ENCODE measurements around the gene AQP5.

The AQP5 gene

GRCh38 chr12:49966511-49967041, 4.9 kb downstream of the AQP5 start:
- DNase-seq = no peak

GRCh38 chr12:49967042-49967776, 5.5 kb downstream of the AQP5 start:
- peak; percentile 87 to 89 for DNase-seq

- DNase-seq = no peak
These were observed 6.1 kb downstream of the AQP5 start for GRCh38 chr12:49967777-49968250.

- no peak for DNase-seq
These were observed 6.8 kb downstream of the AQP5 start for GRCh38 chr12:49968471-49968870.

GRCh38 chr12:49969027-49969426, 7.4 kb downstream of the AQP5 start:
- no peak for DNase-seq

- no peak for DNase-seq
These were observed 8.2 kb downstream of the AQP5 start for GRCh38 chr12:49969651-49970429.

- no peak for DNase-seq
These were observed 9.0 kb downstream of the AQP5 start for GRCh38 chr12:49970658-49971057.

GRCh38 chr12:49971141-49971540, 9.5 kb downstream of the AQP5 start:
- no peak for DNase-seq

GRCh38 chr12:49972129-49972528, 10.5 kb downstream of the AQP5 start:
- no peak for DNase-seq

GRCh38 chr12:49972641-49973360, 11.1 kb downstream of the AQP5 start, which contains the start of gene AQP6:
Gene AQP6, plus strand, starts transcription at chr12:49972947. Its CDS starts 227 bp downstream, at chr12:49973174.
- no peak for DNase-seq

- DNase-seq = no peak
These were observed 11.7 kb downstream of the AQP5 start for GRCh38 chr12:49973361-49973830.

GRCh38 chr12:49974231-49974675, 12.6 kb downstream of the AQP5 start:
- no peak for DNase-seq

GRCh38 chr12:49974677-49975317, 13.1 kb downstream of the AQP5 start:
- no peak for DNase-seq

GRCh38 chr12:49975318-49975761, 13.7 kb downstream of the AQP5 start:
- DNase-seq = no peak

- DNase-seq = no peak
These were observed 14.9 kb downstream of the AQP5 start for GRCh38 chr12:49976557-49976956.

GRCh38 chr12:49978125-49978524, 16.5 kb downstream of the AQP5 start:
- no peak for DNase-seq

- DNase-seq = no peak
These were observed 17.4 kb downstream of the AQP5 start for GRCh38 chr12:49979016-49979586.

- no peak for DNase-seq
These were observed 18.1 kb downstream of the AQP5 start for GRCh38 chr12:49979791-49980190.

- DNase-seq = no peak
These were observed 19.1 kb downstream of the AQP5 start for GRCh38 chr12:49980501-49981349.

- no peak for DNase-seq
These were observed 20.8 kb downstream of the AQP5 start for GRCh38 chr12:49982246-49983087.
